ENCODE measurements around the gene CDC42EP4.
"Not testable (repeated sequence)": the region's sequence is repeated elsewhere in the genome, so short reads cannot be mapped to it uniquely, and the experiment has no call there.

CDC42EP4 gene

GRCh38 chr17:73279704-73280103 is 32.1 kb downstream of the CDC42EP4 start:
- DNase-seq (ENCODE audit: low spot score), result no peak

DNA sequence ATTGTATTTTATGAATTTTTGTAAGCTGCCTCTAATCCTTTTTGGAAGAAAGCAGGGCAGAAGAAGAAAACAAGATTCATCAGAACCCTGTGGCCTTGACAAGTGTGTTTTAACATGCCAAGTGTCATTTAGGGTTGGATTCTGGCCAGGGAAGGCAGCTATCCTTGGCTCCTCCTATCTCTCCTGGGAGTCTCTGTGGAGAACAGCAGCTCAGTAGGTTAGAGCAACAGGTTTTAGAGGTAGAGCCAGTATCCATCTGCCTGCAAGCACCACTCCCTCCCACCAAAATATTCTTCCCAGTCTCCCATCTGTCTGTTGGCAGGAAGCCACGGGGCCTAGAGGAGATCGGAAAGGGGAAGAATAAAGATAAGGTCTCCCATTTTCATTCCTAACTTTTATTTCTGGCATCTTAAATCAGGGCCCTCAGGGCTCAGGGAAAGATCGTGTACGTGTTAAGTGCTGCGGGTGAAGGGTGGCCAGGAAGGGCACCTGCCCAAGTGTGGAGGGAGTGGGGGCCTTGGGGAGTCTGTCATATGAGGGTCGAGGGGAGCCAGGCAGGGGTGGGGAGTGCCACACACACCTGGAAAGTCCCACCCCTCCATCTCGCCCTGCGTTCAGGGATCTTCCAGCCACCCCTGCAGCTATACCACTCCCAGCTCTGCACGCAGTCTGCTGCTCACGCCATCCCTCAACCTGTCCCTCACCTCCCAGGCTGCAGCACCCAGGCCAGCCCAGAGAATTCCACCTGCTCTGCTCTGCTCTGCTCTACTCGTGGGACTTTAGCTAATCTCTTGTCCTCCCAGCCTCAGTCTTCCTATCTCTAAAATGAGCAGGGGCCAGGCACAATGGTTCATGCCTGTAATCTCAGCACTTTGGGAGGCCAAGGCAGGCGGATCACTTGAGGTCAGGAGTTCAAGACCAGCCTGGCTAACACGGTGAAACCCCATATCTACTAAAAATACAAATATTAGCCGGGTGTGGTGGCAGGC is 33.0 kb downstream of the CDC42EP4 start:
- DNase-seq (ENCODE audit: low spot score), result no peak

DNA sequence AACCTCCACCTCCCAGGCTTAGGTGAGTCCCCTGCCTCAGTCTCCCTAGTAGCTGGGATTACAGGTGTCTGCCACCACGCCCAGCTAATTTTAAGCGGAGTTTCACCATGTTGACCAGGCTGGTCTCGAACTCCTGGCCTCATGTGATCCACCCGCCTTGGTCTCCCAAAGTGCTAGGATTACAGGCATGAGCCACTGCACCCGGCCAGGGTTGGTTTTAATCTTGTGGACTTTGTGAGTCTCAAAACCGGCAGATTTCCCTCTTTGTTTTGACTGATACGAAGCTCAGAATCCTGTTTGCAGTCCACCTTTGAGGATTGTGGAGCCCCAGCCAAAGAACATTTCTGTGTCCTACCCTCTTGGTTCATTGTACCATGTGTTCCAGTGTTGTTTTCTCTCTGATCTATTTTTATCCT is 33.7 kb downstream of the CDC42EP4 start:
- DNase-seq (ENCODE audit: low spot score), result no peak

- no peak for DNase-seq (ENCODE audit: low spot score)
These were observed 37.3 kb downstream of the CDC42EP4 start for GRCh38 chr17:73274490-73274889.

GRCh38 chr17:73272906-73273218 is 38.9 kb downstream of the CDC42EP4 start:
- no peak for DNase-seq (ENCODE audit: low spot score)

GRCh38 chr17:73271072-73271471 is 40.7 kb downstream of the CDC42EP4 start:
- no peak for DNase-seq (ENCODE audit: low spot score)

DNA sequence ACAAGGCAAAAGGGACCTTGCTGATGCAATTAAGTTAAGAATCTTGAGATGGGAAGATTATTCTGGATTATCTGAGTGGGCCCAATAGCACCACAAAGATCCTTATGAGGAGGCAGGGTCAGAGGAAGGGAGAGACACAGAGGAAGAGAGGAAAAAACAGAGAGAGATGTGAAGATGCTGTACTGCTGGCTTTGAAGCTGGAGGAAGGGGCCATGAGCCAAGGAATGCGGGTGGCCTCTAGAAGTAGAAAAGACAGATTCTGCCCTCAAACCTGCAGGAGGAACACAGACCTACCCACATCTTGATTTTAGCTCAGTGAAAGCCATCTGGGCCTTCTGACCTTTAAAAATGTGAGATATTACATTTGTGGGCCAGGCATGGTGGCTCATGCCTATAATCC is 42.0 kb downstream of the CDC42EP4 start:
- DNase-seq (ENCODE audit: low spot score), result no peak

GRCh38 chr17:73269329-73269615 is 42.5 kb downstream of the CDC42EP4 start:
- DNase-seq (ENCODE audit: low spot score), result no peak

DNA sequence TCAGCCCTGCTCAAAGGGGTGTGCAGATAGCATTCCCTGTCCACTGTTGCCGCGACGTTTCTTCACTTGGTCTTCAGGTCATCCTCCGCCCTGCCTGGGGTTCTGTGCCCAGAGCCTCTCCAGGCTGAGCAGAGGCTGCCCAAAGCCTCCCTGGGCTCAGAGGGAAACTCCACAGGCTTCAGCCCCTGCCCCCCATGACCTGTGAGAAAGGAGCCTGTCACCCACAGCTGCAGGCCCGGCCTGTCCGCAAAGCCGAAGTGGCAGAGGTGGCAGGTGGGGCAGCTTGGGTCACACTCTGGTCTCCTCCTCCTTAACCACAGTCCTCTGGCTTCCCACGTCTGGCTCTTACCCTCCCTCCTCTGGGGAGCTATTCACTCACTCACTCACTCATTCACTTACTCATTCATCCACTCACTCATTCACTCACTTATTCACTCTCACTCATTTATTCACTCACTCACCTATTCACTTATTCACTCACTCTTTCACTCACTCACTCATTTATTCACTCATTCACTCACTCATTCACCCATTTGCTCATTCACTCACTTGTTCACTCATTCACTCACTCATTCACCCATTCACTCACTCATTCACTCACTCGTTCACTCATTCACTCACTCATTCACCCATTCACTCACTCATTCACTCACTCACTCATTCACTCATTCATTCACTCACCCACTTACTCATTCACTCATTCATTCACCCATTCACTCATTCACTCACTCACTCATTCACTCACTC is 43.0 kb downstream of the CDC42EP4 start:
- no peak for DNase-seq (ENCODE audit: low spot score)

DNA sequence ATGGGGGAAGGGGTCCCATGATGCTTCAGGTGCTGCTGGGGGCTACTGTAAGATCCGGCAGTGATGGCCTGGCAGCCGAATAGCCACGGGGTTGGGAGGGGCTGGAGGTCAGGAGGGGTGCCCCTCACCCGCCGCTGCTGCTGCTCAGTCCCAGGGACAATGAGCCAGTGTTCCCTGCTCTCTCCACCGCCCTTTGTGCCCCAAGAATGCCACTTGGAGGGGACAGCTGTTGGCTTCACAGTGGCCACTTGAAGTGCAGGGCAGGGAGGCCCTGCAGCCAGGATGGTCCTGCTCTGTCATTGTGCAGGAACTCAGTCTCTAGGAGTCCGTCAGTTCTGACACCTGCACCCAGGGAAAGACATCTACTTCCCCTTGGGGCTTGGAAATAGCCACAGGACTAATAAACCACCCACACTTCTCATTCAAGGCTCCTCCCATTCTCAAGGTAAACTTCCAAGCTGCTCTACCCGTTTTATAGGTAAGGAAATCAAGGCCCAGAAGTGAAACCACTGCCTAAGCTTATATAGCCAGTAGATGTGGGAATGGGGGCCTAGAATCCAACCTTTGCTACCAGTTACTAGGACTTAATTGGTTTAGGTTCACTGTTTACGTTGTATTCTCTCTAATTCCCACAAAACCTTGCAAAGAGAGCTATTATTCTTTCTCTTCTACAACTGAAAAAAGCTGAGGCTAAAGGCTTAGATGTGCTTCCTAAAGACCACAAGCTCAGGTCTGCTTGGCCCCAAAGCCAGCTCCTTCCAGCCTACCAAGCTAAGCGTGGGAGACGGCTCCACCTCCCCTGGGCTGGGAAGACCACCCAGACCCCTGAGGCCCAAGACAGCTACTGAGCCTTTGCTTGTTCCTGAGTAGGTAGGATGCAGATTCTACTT is 43.9 kb downstream of the CDC42EP4 start:
- DNase-seq (ENCODE audit: low spot score), result no peak

GRCh38 chr17:73266796-73267195 is 45.0 kb downstream of the CDC42EP4 start:
- no peak for DNase-seq (ENCODE audit: low spot score)

DNA sequence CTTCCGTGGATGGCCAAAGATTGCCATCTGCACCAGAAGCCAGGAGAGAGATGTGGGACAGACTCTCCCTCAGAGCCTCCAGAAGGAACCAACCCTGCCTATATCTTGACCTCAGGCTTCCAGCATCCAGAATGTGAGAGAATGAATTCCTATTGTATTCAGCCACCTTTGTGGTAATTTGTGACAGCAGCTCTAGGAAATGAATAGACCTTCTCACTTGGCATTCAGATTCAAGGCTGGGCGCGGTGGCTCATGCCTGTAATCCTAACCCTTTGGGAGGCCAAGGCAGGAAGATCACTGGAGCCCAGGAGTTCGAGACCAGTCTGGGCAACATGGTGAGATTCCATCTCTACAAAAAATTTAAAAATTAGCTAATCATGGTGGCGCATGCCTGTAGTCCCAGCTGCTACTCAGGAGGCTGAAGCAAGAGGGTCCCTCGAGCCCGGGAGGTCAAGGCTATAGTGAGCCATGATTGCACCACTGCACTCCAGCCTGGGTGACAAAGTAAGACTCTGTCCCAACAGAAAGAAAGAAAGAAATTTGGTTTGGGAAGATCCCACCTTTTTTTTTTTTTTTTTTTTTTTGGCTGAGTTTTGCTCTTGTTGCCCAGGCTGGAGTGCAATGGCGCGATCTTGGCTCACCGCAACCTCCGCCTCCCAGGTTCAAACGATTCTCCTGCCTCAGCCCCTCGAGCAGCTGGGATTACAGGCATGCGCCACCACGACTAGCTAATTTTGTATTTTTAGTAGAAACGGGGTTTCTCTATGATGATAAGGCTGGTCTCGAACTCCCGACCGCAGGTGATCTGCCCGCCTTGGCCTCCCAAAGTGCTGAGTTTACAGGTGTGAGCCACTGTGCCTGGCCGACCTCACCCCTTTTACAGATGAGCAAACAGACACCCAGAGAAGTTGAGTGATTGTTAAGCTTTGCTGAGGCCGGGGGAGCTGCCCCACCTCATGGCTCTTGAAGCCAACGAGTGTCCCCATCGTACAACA is 45.9 kb downstream of the CDC42EP4 start:
- DNase-seq (ENCODE audit: low spot score), result no peak

DNA sequence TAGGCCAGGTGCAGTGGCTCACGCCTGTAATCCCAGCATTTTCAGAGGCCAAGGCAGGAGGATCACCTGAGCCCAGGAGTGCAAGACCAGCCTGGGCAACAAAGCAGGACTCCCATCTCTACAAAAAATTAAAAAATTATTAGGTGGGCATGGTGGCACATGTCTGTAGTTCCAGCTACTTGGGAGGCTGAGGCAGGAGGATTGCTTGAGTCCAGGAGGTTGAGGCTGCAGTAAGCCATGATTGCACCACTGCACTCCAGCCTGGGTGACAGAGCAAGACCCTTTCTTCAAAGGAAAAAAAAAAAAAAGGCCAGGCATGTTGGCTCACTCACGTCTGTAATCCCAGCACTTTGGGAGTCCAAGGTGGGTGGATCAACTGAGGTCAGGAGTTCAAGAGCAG is 47.4 kb downstream of the CDC42EP4 start:
- DNase-seq (ENCODE audit: low spot score), result not testable (repeated sequence)

DNA sequence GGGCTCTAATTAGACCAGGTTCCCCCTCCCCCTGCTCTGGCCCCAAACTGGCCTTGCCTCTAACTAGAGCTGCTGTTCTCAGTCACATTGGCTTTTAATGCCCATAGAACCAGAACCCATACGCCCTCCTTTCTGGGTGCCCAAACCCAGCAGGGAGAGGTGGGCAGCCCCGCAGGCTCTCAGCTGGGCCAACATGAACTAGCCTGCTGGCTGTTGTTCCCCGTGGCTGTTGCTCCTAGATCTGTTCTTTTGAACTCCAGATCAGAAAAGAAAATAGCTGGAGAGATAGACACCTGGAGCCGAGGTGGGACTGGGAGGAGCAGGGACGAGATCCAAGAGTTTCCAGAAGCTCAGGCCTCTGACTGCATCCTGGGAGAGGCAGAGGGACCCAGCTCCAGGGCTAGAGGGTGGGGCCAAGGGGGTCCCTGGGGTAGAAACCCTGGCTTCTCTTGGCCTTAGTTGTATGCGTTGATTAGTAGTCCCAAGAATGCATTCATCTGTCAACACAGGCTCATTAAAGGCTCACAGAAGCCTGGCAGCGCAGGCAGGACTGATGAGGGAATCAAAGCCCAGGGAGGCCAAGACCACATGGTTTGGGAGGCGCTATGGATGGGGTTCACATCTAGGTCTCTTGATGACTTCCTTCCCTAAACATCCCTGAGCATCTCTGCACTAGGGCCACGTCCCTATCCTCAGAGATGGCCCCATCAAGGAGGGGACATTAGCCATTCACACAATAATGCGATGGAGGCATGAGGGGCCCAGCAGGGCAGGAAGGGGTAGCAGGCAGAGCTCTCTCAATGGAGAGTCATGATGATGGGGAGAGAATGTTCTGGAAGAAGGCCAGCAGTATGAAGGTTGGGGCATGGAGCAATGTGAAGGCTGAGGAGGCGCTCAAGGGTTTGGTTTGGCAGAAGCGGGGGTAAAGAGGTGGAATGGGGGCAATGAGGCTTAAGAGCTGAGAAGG is 48.8 kb downstream of the CDC42EP4 start:
- no peak for DNase-seq (ENCODE audit: low spot score)

DNA sequence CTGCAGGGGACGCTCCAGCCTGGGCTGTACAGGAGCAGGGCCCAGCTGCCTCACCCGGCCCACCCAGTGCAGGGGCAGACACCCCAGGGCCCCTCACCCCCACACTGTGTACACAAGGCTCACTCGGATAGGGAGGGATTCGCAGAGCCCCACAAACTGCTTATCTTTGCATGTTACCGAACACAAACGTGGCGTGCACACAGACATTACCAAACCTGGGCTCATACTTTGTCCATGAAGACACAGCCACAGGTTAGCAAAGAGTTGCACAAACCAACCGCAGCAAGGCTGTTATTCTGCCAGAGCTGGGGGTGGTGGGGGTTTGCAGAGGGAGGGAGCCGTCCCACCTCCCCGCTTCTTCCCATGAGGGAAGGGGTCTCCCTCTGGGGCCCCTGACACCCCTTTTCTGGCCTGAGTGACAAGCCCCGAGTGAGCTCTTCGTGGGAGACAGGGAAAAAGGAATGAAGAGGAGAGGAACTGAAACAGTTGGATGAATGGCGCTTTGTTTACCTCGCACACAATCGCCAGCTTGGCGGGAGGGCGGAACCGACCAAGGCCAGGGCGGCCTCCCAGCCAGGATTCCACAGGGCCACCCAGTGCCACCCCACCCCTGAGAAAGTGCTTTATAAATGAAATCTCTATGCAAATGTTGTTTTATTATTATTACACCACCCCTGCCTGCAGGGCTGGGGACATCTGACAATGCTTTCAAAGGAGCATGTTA is 49.7 kb downstream of the CDC42EP4 start:
- no peak for DNase-seq (ENCODE audit: low spot score)

DNA sequence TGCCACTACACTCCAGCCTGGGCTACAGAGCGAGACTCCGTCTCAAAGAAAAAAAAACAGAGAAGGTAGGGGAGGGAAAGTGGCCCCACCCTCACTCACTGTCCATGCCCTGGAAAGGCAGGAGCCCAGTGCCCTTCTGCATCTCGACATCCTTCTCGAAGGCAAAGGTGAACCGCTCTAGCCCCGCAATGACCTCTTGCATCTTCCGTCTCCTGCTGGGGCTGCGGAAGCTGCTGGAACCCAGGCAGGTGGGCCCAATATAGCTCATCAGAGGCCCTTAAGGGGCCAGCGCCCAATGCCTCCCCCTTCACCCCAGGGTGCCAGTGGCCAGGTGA is 50.2 kb downstream of the CDC42EP4 start, which contains the start of gene CPSF4L:
Gene CPSF4L, minus strand, starts transcription at position 264 of the 335 bp plus-strand sequence. Its CDS starts 62 bp downstream, at position 202.
- no peak for DNase-seq (ENCODE audit: low spot score)

GRCh38 chr17:73257516-73257915 is 54.3 kb downstream of the CDC42EP4 start:
- no peak for DNase-seq (ENCODE audit: low spot score)

DNA sequence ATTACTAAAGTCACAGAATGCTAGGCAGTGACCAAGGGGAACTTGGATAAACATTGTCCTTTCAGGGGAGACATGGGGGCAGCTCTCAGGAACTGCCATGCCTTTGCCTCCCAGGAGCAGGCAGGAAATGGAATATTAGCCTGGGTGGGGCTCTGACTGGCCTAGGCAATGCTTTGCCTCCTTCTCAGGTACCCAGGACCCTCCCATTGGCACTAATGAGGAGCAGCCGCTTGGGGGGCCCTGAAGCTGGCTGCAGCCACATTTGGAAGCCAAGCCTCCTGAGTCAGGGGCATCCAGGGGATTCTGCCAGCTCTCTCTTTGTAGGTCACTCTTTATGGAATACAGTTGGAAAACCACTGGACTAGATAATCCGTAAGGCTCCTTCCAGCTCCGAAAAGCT is 55.6 kb downstream of the CDC42EP4 start:
- no peak for DNase-seq (ENCODE audit: low spot score)

GRCh38 chr17:73255671-73256181 is 56.1 kb downstream of the CDC42EP4 start:
- DNase-seq (ENCODE audit: low spot score), result peak; percentile 52

Data from hepatic stellate cell (primary cell).